Activated CD8-positive, alpha-beta T cell treated with anti-CD3 and anti-CD28 coated beads for 36 hours (primary cell): ENCODE measurements around the gene C15orf61. TPM values are rescaled to one million over a fixed set of nuclear protein-coding genes. Genes with fewer than 3 reads are reported as not detected.

ENCODE experiments used
- ATAC-seq: fragments of 200-7000 bp; cut with Tn5 transposase; one replicate; pipeline ENCODE4 v1.10.0; 2021; ENCODE audit warnings: mild to moderate bottlenecking, moderate library complexity
- CTCF ChIA-PET: fragments of 350-600 bp; sonication (Branson Sonifier 250); formaldehyde crosslinking; loops from one replicate; lab custom pipeline; 2021; ENCODE audit warnings: antibody characterized with exemption; lab: Charles Lee
- POLR2A ChIA-PET: fragments of 350-600 bp; sonication (Branson Sonifier 250); formaldehyde crosslinking; loops from one replicate; lab custom pipeline; 2021; ENCODE audit warnings: antibody characterized with exemption; lab: Charles Lee
- DNase-seq: peaks from one replicate; pipeline ENCODE4 v3.0.0-alpha.2; 2020
- H3K27ac Mint-ChIP-seq: one replicate; pipeline ENCODE4 v1.8.0; 2021; ENCODE audit warnings: mild to moderate bottlenecking, mixed read lengths
- H3K27me3 Mint-ChIP-seq: one replicate; pipeline ENCODE4 v1.8.0; 2021; ENCODE audit warnings: mixed read lengths
- H3K36me3 Mint-ChIP-seq: one replicate; pipeline ENCODE4 v1.8.0; 2021; ENCODE audit warnings: low read depth, mixed read lengths
- H3K4me1 Mint-ChIP-seq: one replicate; pipeline ENCODE4 v1.8.0; 2021; ENCODE audit warnings: low read depth, mixed read lengths
- H3K4me3 Mint-ChIP-seq: one replicate; pipeline ENCODE4 v1.8.0; 2021; ENCODE audit warnings: mild to moderate bottlenecking, moderate library complexity, mixed read lengths
- H3K9me3 Mint-ChIP-seq: one replicate; pipeline ENCODE4 v1.8.0; 2021; ENCODE audit warnings: mixed read lengths
- intact Hi-C: fragments of 100-400 bp; cut with micrococcal nuclease; formaldehyde crosslinking; loops from one replicate; pipeline ENCODE4 v1.10.0; 2022
- total RNA-seq, 2 experiments: library from RNA; stranded (reverse); gene quantifications; one replicate each; pipeline ENCODE4 v1.2.3, GENCODE V29; 2021
- TF ChIP-seq, protein P1 (sequence below): fragments of 200-600 bp; IDR thresholded peaks from one replicate; pipeline ENCODE4 v1.8.0; 2022; ENCODE audit warnings: antibody characterized with exemption, mild to moderate bottlenecking

C15orf61 gene
- total RNA-seq, 2 experiments from 2014 or later: 7.5 to 7.8 TPM

DNA sequence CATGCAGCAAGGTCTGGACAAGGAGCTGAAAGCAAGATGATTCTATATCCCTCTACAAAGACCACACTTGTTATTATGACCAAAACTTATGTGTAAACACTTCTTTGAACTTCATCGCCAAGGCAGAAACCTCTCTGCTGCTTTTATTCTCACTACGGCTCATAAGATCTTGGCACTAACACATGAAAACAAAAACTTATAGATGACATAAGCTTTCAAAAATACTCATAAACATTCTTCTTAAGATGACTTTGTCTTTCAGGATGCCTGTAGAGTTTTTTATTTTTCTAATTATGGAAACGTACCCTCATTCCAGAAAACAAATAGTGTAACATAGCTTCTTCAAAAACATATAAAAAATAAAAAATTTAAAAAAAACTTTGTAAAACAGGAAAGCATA is 12.5 kb upstream of the C15orf61 start:
- Mint-ChIP-seq H3K27ac (no peak overlapping the region), H3K9me3 (no peaks in the 10 kb centered on the region), H3K4me3 (no peak overlapping the region), H3K4me1 (peaks cover 6% of the 10 kb centered on the region), H3K36me3 (peaks cover 14% of the 10 kb centered on the region), H3K27me3 (no peaks in the 10 kb centered on the region)
- ATAC-seq (no peak), DNase-seq (no peak)
- TF ChIP-seq, protein P1, sequence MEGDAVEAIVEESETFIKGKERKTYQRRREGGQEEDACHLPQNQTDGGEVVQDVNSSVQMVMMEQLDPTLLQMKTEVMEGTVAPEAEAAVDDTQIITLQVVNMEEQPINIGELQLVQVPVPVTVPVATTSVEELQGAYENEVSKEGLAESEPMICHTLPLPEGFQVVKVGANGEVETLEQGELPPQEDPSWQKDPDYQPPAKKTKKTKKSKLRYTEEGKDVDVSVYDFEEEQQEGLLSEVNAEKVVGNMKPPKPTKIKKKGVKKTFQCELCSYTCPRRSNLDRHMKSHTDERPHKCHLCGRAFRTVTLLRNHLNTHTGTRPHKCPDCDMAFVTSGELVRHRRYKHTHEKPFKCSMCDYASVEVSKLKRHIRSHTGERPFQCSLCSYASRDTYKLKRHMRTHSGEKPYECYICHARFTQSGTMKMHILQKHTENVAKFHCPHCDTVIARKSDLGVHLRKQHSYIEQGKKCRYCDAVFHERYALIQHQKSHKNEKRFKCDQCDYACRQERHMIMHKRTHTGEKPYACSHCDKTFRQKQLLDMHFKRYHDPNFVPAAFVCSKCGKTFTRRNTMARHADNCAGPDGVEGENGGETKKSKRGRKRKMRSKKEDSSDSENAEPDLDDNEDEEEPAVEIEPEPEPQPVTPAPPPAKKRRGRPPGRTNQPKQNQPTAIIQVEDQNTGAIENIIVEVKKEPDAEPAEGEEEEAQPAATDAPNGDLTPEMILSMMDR: no peak
- intact Hi-C loops: no loop called here
- POLR2A ChIA-PET: no interaction called here
- CTCF ChIA-PET: interaction anchor here (1.7 to 2.7 kb wide), 2 partner anchors 51 to 328 kb away, joined by 5 to 8 read pairs; no protein-coding TSS in a partner anchor

DNA sequence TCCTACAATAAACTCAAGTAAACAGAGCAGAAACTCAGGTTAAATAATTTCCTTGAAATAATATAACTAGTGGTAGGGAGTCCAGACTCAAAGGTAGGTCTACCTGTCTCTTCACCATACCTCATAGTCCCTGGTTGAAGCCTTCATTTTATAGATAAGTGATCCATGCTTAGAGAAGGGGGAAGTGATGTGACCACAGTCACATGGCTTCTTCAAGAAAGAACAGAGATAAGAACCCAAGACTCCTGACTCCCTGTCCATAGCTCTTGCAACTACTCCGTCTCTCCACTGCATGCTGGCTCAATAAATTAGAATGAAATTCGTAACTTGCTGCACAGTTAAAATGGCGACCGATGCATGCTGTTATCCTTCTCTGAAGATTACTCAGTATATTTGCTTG is 11.0 kb upstream of the C15orf61 start:
- Mint-ChIP-seq H3K27me3 (no peaks in the 10 kb centered on the region), H3K4me1 (peaks cover 6% of the 10 kb centered on the region), H3K36me3 (peaks cover 19% of the 10 kb centered on the region), H3K4me3 (no peak overlapping the region), H3K27ac (no peak overlapping the region), H3K9me3 (no peaks in the 10 kb centered on the region)
- ChIA-PET POLR2A (no interaction called here), CTCF (no interaction called here)
- intact Hi-C loops: no loop called here
- TF ChIP-seq, protein P1: no peak
- DNase-seq (no peak), ATAC-seq (no peak)

DNA sequence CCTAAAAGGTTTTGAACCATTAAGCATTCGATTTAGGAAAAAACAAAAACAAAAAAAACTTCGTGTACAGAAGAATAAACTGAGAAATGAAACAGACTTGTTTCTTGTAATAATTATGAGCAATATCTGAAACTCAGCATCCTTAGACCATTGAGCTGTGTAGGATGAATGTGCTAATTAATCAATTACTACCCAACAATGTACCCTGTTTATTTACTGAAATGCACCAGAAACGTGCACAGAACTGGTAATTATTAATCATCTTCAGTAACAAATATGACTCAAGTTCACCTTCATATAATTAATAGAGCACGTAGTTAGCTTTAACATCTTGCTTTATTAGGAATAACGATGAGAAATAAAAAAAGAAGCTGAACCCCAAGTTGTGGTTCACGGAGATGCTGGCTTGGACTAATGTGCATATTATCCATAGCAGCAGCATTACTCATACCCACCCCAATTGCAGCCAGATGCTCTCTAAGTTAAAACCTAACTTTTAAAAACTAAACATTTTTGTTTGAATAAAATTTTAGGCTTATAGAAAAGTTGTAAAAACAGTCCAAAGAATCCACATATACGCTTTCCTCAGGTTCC is 10.2 kb upstream of the C15orf61 start:
- ChIA-PET POLR2A (no interaction called here), CTCF (interaction anchor here (1.0 kb wide), 1 partner anchor 325 kb away, joined by 3 read pairs; no protein-coding TSS in a partner anchor)
- Mint-ChIP-seq H3K27ac (no peak overlapping the region), H3K36me3 (peaks cover 21% of the 10 kb centered on the region), H3K4me3 (no peak overlapping the region), H3K4me1 (peaks cover 6% of the 10 kb centered on the region), H3K9me3 (no peaks in the 10 kb centered on the region), H3K27me3 (no peaks in the 10 kb centered on the region)
- ATAC-seq (no peak), DNase-seq (no peak)
- TF ChIP-seq, protein P1: no peak
- intact Hi-C loops: no loop called here

DNA sequence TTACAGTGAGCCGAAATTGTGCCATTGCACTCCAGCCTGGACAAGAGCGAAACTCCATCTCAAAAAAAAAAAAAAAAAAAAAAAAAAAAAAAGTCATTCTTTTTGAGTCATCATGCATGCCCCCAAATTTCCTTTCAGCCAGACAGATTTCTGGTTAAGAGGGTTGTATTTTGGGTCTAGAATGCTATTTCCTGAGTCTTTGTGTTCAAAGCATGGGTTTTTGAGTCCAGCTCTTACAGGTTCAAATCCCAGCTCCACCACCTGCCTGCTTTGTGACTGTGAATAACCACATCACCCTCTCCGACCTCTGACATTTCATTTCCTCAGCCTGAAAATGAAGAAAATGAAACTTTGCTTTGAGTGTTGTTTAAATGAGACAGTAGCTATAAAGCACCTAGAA is 9.3 kb upstream of the C15orf61 start:
- H3K27me3 Mint-ChIP-seq: no peaks in the 10 kb centered on the region
- POLR2A ChIA-PET: interaction anchor here (1.1 kb wide), 1 partner anchor 12 kb away, joined by 4 read pairs; no protein-coding TSS in a partner anchor

DNA sequence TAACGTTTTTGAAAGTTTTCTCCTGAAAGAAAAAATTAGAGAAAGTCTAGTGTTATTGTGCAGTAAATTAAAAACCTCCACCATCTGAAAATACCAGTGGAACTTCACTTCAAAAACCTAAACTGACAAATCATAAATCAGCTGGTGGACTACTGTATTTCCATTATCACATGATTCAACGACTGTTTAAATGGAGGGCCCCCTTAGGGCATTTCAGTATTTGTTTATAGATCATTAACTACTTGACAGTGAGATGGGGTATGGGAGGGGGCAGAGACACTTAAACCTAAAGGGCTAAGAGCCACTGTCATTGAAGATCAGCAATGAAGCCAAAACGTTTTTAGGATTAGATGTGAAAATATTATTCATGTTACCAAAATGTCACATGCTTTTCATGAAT is 8.8 kb upstream of the C15orf61 start:
- ChIA-PET CTCF (interaction anchor here (1.0 to 1.1 kb wide), 2 partner anchors 11 to 55 kb away, joined by 3 to 4 read pairs; no protein-coding TSS in a partner anchor), POLR2A (interaction anchor here (1.1 kb wide), 1 partner anchor 11 kb away, joined by 4 read pairs; no protein-coding TSS in a partner anchor)
- H3K4me1 Mint-ChIP-seq: peaks cover 4% of the 10 kb centered on the region
- no peak overlapping the region for H3K4me3 Mint-ChIP-seq
- no peaks in the 10 kb centered on the region for H3K9me3 Mint-ChIP-seq
- H3K27me3 Mint-ChIP-seq: no peaks in the 10 kb centered on the region
- intact Hi-C loops: no loop called here
- TF ChIP-seq, protein P1: no peak
- H3K27ac Mint-ChIP-seq: no peak overlapping the region
- H3K36me3 Mint-ChIP-seq: peaks cover 21% of the 10 kb centered on the region
- DNase-seq: no peak
- ATAC-seq: no peak

More for the DNA sequence above, 9.3 kb upstream of the C15orf61 start:
- no peaks in the 10 kb centered on the region for H3K9me3 Mint-ChIP-seq
- no peak overlapping the region for H3K27ac Mint-ChIP-seq
- no peak overlapping the region for H3K4me3 Mint-ChIP-seq
- CTCF ChIA-PET: interaction anchor here (1.0 to 1.1 kb wide), 2 partner anchors 11 to 54 kb away, joined by 3 to 4 read pairs; no protein-coding TSS in a partner anchor
- TF ChIP-seq, protein P1: no peak
- ATAC-seq (peak; percentile 45), DNase-seq (peak; percentile 55)
- H3K36me3 Mint-ChIP-seq: peaks cover 21% of the 10 kb centered on the region
- H3K4me1 Mint-ChIP-seq: peaks cover 4% of the 10 kb centered on the region
- intact Hi-C loops: no loop called here
